Medulla oblongata (tissue), 1 donor: Measurements from ENCODE around the gene SEMA4C.

Experiments used
- DNase-seq: peaks from one replicate; pipeline ENCODE4 v3.0.0-alpha.2; 2015; ENCODE audit errors: extremely low spot score

Gene SEMA4C

DNA sequence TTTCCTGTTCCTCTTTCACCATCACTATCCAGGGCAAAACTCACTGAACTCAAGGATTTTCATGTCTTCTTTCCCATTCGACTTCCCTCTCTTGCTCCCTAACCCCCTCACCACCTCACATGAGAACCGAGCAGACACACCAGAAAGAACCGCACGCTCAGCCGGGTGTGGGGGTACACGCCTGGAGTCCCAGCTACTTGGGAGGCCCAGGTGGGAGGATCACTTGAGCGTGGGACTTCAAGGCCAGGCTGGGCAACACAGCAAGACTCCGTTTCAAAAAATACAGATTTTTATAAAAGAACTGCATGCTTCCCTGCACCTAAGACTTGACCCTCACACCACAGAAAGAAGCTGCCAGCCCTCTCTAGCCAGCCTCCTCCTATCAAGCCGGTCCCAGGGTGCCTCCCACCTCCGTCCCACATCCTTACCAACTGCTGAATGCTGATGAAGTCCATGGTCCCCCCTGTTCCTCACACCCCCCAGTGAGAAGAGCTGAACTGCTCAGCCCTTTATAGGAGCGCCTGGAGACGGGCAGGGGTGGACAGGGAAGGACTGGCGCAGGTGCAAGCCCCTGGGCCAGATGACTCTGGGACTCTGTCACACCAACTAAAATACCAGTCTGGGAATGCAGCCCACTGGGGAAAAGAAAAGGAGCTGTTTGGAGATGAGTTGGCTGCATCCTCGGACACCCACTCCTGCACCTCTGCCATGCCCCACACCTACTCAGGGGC lies 26.2 kb downstream of the SEMA4C start, which contains the start of gene ANKRD23:
TSS of gene ANKRD23 (minus strand) at position 484 of the 731 bp plus-strand sequence. CDS start at position 455, 29 bp downstream.
- DNase-seq: no peak

DNA sequence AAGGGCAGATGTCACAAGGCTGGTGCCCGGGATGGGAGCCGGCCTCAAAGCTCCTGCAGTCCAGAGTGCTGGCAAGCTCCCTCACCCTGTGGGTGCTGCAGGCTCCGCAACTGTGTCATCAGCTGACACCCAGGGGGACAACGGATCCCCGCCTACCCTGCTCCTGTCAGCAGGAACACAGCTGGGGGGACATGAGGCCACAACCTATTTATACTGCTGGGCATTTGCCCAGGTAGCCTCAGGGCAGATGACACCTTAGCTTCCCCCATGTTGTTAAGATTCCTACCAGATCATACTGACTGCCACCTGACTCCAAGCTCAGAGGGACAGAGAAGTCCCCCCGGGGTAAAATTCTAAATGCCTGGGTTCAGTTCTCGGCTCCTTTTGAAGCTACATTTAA lies 27.3 kb downstream of the SEMA4C start:
- DNase-seq: no peak

- no peak for DNase-seq
Observed at GRCh38 chr2:96841701-96842495, 28.0 kb downstream of the SEMA4C start.

GRCh38 chr2:96839875-96840850 lies 29.7 kb downstream of the SEMA4C start:
- no peak for DNase-seq

DNA sequence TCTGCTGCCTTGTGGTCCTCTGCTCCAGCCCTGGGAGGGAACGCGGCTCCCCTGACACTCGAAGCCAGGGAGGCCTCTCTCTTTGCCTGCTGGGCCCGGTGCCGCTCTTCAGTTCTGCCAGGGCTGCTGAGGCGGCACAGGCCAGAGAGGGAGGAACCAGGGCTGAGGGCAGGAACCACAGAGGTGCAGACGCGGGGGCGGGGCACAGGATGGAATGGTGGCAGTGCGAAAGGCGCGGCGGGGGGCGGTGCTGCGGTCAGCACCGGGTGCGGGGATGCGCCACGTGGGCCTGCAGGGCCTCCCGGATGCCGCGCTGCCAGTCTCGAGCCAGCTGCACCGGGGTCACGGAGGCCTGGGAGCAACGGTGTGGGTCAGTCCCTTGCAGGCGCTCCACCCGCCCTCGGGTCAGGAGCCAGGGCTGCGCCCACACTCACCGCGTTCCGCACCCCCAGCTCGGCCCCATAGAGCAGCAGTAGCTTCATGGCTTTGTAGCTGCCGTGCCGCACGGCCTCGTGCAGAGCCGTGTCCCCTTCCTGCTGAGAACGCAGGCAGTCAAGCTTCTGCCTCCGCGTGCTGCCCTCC lies 30.5 kb downstream of the SEMA4C start:
- DNase-seq: no peak

- no peak for DNase-seq
Observed at GRCh38 chr2:96838345-96839292, 31.3 kb downstream of the SEMA4C start.

- DNase-seq: no peak
Observed at GRCh38 chr2:96837575-96837974, 32.3 kb downstream of the SEMA4C start.

GRCh38 chr2:96835830-96836229 lies 34.0 kb downstream of the SEMA4C start:
- no peak for DNase-seq

DNA sequence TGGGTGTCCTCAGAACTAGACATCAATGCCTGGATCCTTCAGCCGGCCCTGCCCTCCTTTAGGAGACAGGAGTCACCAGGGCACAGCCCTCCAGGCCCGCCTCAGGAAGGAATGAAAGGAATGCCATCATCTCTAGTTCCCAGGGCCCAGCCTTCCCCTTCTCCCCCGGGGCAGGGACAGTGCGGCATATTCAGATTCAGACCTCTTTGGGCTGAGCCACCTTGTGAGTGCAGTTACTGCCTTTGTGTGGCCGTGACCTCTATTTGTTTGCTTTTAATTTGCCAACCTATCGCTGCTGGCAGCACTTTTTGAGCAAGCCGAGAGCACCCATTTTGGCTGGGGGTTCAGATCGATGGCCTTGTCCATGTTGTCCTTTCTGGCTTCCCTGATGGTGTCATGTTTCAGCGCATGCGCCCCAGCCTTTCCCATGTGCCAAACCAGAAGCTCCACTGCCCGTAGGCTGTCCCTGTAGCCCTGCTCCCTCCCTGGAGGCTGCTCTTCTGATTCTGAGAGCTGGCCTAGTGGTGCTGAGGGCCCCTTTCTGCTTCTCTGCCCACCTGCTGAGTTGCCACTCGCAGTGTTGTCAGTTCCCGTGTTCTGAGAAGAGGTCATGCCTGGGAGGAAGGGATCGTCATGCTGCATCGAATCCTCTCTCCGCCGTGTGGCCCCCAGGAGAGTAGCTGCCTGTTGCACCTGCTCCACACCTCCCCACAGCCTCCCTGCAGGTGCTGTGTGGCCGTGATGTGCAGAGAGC lies 36.9 kb downstream of the SEMA4C start:
- no peak for DNase-seq

DNA sequence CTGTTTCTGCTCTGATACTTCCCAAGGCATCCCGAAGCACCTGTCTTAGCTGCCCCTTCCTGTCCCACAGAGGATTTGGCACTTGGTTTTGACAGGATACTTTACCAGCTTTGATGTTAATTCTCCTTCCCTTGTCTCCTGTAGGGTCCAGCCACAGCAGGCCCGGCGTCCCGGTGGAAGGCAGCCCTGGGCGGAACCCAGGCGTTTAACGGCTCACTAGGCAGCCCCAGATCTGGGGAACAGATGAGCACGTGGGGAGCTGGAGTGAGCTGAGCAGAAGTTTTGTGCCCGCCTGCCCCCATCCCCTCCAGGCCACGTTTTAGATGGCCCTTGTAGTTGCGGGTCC lies 37.5 kb downstream of the SEMA4C start:
- no peak for DNase-seq

GRCh38 chr2:96831679-96832078 lies 38.2 kb downstream of the SEMA4C start:
- no peak for DNase-seq

DNA sequence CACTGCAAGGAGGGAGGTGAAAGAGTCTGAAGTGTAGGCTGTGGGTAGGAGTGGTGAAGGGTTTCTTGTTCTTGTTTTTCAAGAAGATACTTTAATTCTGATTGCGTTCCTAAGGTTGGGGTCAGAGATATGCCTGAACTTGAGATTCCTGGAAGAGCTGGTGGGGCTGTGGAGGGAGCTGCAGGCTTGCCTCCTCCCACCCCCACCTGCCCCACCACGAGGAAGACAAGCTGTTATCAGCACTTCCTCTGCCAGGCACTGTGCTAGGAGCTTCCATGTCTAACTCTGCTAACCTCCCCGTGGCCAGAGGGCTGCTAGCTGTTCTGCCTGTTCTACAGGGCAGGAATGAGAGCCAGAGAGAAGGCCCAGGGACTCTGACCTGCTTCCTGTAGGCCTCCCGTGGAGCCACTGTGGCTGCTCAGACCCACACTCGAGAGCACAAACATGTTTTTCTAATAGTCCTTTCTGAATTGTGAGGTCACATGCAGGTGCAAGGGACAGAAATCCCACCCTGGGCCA lies 39.8 kb downstream of the SEMA4C start:
- DNase-seq: no peak

DNA sequence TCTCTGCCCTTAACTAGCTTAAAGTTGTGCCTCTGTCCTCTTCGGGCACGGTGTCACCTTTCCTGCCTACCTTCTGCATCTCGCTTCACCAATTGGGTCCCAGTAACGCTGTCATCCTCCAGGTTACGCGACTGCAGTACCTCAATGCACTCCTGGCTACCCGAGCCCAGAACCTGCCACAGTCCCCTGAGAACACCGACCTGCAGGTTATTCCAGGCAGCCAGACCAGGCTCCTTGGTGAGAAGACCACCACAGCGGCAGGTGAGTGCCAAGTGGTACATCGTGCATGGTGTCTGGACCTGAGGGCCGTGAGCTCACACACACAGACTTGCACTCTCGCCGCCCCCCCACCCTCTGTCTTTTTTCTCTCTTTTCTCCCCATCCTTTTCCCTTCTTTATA lies 41.0 kb downstream of the SEMA4C start:
- DNase-seq: no peak

GRCh38 chr2:96828436-96828835 lies 41.4 kb downstream of the SEMA4C start:
- DNase-seq: no peak

DNA sequence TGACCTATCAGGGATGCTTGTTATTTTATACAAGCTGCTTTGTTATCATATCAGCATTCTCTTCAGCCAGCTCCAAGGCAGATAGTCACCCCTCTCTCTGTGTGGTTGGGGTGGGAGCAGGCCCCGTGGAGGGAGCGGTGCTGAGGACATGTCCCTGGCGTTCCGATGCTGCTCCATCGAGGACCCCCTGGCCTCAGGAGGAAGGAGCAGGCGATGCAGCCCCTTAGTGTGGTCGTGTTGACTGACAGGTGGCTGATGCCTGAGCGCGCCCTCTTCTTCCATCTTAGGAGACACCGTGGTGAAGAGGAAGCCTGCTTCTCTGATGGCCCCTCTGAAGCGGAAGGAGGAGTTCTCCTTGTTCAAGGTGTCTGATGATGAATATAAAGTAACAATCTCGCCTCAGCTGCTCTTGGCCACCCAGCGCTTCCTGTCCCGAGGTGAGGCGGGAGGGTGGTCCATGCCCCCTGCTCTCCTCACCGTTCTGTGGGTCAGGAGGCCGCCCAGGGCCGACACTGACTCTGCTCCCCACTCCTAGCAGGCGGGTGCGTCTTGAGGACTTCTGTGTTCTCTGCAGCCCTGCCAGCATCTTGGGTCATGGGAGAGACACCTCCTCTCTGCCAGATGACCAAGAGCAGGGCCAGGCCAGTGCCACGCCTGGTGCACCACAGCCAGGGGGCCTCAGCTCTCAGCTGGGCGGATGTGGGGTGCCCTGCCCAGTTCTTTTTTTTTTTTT lies 43.2 kb downstream of the SEMA4C start:
- no peak for DNase-seq

DNA sequence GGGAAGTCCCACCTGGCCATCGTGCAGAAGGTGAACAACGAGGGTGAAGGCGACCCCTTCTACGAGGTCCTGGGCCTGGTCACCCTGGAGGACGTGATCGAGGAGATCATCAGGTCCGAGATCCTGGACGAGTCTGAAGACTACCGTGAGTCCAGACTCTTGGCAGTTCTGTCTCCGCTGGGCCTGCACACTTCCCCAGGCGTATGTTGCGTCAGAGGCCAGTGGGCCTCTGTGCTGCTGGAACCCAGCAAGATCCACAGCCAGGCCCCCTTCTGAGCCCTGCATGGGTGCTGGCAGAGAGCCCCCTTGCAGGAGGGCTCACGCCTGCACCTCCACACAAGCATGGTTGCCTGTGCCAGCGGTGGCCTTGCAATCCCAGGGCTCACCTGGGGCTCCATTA lies 44.8 kb downstream of the SEMA4C start:
- DNase-seq: no peak

DNA sequence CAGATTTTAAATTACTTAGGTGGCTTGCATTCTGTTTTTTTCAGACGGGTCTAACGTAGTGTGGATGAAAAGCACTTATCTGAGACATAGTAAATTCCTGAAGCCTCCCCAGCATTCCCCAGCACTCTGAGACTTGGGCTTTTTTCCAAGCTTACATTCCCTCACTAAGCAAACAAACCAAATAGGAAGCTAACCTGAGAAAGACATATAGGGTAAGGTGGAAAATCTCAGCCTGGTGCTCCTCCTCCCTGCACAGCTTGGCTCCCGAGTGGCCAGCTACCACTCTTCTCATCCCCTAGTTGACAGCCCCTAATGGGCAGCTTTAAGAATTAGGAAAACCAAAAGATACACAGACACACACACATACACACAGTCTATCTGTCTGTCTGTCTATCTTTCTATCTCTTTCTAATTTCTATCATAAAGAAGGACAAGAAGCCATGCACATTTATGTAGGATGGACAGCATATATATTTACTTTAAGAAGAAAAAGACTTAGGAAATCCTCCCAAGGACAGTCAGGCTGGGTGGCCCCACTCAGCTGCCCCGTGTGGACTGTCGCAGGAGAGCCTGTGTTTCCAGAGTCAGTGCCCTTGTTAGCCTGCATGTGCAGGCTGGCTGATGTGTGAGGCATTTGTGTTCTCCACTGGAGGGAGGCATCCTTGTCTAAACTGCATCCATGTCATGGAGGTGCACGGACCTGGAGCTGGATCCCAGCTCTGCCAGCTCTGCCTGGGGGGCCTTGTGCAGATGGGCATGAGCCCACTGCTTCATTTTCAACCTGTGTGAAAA lies 45.6 kb downstream of the SEMA4C start:
- no peak for DNase-seq

- no peak for DNase-seq
Observed at GRCh38 chr2:96823198-96823597, 46.7 kb downstream of the SEMA4C start.
